SIG-M5 (cell line): ENCODE data around the gene SNTB2.
"Not testable (repeated sequence)": the region's sequence is repeated elsewhere in the genome, so short reads cannot be mapped to it uniquely, and the experiment has no call there.

Experiments used
- DNase-seq: peaks from one replicate; lab custom pipeline; 2025; lab: John Stamatoyannopoulos, UW

SNTB2 gene

DNA sequence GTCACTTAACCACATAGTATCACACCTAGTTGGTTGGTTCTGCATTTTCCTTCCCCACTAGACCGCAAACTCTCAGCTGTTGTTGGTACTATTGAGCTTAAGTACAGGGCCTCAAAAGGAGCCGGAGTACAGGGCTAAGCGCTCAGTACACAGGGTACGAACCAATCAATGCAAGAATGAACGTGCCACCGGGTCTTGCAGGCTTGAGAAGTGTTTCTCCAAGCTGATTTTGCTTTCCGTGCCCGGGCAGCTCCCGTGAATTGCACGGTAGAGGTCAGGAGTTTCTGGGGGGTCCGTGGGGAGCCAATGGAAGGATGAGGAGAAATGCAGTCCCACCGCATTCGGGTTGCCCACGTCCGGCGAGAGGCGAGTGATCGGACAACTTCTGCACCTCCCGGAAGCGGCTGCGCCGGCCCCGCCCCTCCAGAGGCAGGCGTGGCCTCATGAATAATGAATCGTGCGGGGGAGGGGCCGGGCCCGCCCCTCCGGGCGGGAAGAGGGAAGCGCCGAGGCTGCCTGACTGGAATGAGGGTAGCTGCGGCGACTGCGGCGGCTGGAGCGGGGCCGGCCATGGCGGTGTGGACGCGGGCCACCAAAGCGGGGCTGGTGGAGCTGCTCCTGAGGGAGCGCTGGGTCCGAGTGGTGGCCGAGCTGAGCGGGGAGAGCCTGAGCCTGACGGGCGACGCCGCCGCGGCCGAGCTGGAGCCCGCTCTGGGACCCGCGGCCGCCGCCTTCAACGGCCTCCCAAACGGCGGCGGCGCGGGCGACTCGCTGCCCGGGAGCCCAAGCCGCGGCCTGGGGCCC lies at the start of gene SNTB2:
Gene SNTB2 (plus strand): TSS at position 523 of the 804 bp plus-strand sequence. CDS start 3 bp downstream, at position 526.
- DNase-seq: no peak

DNA sequence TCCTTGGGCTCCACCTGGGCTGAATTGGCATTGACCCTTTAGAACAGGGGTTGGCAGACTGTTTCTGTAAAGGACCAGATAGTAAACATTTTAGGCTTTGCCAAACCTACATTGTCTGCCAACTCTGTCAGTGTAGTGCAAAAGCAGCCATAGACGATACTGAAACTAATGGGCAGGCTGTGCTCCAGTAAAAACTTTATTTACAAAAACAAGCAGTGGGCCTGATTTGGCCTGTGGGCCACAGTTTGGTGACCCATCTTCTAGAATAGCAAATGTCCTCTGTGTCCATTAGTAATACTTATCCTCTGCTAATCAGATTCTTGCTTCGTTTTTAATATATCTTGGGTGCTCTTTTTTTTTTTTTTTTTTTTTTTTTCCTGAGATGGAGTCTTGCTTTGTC lies 48.4 kb upstream of the SNTB2 start:
- DNase-seq: no peak

DNA sequence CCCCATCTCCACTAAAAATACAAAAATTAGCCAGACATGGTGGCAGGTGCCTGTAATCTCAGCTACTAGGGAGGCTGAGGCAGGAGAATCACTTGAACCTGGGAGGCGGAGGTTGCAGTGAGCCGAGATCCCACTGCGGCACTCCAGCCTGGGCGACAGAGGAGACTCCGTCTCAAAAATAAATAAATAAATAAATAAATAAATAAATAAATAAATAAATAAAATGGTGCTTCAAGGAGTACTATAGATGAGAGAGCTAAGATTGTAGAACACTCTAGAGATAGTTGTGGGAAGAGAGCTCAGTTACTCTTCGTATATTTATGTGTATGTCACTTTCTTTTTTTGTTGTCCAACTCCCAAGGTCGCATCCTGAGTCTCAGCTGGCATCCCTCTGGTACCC lies 47.5 kb upstream of the SNTB2 start:
- not testable (repeated sequence) for DNase-seq

DNA sequence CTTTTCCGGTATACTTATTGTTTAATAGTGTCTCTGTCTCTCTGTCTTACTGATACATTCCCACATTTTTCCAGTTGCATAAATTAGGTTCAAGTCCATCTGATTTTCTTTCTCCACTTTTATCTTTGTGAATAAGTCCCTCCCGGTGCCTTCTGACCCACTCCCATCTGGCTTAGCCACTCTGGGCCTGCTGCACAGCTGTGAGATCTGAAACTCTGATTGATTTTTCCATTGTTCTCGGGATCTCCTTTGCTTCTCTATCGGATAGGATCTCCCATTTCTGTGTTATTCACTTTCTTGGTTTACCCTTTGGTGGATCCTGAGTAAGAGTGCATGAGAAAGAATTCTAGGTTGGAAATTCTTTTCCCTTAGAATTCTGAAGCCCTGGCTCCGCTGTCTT lies 46.0 kb upstream of the SNTB2 start:
- DNase-seq: no peak

DNA sequence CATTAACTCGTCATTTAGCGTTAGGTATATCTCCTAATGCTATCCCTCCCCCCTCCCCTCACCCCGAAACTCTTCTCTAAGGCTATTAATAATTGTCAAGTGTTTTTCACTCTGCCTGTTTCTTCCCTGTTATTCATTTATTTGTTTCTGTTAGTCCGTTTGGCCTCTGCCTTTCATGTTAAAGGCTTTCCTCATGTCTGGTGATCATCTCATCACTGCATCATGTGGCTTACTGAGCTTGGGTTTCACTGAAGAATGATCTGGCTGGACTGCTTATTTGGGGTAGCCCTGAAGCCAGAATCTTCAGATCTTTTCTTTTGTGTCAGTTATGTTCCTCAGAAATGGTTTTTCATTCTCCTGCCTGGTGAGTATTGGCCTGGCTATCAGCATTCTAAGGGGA lies 45.0 kb upstream of the SNTB2 start:
- no peak for DNase-seq

DNA sequence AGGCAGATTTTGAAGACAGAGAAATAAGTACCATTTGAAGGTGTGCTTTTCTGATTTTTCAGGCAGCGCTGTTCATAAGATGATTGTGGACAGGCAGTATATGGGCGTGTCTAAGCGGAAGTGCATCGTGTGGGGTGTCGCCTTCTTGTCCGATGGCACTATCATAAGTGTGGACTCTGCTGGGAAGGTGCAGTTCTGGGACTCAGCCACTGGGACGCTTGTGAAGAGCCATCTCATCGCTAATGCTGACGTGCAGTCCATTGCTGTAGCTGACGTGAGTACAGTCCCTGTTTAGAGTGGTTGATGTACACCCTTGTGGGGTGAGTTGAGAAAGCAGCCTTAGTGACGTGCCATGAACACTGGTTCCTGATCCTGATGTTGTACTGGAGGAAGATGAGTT lies 43.8 kb upstream of the SNTB2 start:
- DNase-seq: no peak

DNA sequence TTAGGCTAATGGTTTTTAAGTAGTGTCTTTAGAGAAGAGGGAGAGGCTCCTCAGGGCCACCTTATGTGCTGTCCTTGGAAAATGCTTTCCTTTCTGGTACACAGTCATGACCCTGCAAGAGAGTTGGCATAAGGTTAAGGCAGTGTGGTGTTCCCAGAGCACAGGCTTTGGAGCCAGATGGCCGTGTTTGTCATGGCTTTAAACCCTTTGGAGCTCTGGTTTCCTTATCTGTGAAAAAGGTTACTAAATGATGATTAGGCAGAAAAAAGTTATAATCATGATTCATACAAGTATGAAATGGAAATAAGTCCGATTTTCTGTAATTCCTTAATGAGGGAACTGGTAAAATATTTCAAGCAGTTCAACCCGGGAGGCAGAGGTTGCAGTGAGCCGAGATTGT lies 41.3 kb upstream of the SNTB2 start:
- no peak for DNase-seq

DNA sequence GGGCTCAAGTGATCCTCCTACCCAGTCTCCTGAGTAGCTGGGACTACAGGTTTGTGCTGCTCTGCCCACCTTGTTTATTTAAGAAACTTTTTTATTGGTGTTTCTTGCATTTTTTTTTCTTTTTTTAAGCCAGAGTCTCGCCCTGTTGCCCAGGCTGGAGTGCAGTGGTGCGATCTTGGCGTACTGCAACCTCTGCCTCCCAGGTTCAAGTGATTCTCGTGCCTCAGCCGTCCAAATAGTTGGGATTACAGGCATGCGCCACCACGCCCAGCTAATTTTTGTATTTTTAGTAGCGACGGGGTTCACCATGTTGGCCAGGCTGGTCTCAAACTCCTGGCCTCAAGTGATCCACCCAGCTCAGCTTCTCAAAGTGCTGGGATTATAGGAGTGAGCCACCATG lies 37.3 kb upstream of the SNTB2 start:
- not testable (repeated sequence) for DNase-seq

DNA sequence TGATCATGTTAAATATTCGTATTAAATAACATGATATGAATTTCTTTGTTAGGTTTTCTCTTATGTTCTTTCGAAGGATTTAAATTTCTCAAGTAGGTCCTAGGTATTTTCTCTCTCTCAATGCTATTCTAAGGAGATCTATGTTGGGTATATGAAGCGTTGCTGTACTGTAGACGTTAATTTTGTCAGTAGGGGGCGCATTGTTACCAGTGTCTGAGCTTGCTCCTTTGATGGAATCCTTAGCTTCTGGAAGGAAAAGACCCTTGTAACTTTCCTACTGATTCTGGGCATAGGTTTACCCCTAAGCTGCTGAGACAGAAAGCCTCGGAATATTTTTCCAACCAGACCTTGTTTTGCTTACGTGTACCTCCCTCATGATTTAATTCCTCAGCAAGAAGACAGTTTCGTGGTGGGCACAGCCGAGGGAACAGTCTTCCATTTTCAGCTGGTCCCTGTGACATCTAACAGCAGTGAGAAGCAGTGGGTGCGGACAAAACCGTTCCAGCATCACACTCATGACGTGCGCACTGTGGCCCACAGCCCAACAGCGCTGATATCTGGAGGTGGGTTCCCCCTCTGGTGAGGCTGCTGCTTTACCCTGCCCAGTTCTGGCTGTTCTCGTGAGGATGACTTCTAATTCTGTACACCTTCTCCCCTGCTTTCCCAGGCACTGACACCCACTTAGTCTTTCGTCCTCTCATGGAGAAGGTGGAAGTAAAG lies 36.7 kb upstream of the SNTB2 start:
- DNase-seq: no peak

DNA sequence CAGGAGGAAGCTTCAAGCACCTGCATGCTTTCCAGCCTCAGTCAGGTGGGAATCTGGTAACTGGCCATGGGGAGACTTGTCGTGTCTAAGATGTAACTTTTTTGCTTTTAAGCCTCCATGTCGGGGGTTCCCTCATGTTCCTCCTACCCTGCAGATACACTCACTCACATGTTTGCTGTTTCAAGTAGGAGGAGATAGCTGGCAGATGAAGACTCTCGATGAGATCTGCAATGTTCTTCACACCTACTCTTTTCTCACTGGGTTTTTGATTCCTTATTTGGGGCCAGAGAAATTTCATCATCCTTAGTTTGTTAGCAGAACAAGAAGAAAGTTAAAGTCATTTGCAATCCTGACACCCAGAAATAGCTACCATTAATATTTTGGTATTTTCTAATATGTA lies 29.8 kb upstream of the SNTB2 start:
- DNase-seq: no peak

DNA sequence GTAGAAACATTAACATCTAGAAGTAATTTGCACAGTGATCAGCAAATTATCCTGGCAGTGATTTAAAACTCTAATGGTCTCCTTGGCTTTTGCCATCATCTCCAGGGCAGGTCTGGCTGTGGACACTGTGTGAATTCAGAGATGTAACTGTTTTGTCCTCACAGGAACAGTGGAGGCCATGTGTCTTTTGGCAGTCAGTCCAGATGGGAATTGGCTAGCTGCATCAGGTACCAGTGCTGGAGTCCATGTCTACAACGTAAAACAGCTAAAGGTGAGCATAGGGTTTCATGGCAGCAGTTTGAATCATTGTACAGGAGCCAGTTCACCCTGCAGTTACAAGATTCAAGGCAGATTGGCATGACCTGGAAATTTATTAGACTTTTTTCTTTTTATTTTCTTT lies 26.8 kb upstream of the SNTB2 start:
- no peak for DNase-seq

DNA sequence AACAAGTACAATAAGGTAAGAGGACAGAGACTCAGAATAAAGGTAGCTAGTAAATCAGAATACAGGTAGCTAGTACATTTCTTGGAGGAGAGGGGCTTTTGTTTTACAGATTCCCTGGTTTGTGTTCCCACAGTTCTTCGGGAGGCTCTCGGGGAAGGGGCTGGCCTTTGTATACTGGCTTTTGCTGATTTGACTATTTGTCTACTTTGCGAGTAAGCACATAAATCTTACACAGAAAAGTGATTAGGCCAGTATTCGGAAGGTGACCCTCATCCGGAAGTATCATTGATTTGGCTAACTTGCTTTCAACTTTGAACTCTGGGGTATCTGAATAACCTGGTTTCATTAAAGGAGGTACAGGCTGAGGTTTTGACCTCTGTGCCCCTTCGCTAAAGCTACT lies 21.4 kb upstream of the SNTB2 start:
- no peak for DNase-seq

DNA sequence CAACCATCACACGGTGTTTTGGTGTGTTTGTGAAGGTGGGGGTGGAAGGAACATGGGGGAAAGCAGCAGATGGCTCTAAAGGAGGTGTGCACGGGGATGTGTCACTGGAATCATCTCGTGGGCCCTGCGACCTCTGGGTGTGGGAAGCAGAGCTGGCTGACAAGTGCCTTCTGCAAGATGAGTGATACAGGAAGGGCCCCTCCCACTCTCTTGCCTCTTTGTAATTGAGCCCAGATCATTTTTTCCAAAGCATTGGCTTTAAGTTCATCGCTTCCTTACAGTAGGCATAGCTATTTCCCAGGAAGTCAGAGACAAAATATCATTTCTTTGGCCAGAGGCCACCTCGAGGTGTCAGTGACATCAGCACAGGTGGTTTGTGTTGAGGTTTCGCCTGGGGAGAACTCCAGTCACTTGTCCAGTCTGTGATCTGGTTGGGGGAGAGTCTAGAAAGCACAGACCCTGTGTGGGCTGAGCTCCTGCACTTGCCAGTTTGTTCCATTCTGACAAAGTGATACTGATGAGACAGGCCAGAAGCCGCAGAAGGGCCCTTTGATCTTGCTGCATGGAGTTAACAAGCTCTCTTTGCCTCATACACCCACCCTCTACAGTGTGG lies 20.6 kb upstream of the SNTB2 start:
- DNase-seq: no peak

DNA sequence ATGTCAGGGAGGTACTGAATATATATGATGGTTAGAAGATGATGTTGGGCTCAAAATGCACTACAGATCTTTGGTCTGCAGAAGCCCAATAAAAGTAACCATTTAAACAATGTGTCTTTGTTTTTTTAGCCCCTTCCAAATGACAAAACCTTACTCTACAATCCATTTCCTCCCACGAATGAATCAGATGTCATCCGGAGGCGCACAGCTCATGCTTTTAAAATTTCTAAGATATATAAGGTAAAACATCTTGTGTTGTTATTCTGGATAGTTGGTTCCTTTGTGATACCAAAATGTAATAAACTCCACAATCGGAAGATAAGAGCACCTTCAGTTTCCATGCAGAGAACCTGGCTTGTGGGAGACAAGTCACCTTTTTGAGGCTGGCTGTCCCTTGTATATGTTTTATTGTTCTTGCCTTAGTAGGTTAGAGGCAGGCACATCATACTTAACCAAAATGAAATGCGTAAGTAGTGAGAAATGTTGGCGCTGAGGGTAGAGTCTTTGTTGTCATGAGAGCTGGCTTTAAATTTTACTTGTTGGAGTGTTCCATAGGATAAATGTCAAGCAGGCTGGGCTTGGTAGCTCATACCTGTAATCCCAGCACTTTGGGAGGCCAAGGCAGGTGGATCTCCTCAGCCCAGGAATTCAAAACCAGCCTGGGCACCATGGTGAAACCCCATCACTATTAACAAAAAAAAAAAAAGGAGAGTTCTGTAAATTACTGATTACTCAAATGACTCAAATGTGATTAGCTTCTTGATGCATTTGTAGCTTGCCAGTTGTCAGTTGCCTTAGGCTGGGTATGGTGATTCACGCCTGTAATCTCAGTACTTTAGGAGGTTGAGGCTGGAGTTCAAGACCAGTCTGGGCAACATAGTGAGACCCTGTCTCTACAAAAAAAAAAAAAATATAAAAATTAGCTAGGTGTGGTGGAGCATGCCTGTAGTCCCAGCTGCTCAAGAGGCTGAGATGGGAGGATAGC lies 19.7 kb upstream of the SNTB2 start:
- DNase-seq: no peak

DNA sequence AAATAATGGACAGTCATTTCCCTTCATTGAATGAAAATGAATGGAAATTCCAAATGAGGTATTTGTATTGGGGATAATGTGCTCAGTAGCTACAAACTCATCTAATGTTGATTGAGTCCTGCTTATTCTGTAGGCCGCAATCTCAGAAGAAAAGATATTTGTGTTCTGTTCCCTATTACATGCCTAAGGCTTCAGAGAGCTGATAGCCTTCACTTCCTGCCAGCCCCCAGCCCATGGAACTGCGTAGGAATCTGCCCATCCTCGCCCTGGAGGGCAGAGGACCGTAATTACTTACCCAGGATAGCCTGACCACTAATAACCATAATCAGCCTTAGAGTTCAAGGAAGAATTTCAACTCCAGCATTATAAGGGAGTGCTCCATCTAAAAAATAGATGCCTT lies 17.9 kb upstream of the SNTB2 start:
- no peak for DNase-seq

DNA sequence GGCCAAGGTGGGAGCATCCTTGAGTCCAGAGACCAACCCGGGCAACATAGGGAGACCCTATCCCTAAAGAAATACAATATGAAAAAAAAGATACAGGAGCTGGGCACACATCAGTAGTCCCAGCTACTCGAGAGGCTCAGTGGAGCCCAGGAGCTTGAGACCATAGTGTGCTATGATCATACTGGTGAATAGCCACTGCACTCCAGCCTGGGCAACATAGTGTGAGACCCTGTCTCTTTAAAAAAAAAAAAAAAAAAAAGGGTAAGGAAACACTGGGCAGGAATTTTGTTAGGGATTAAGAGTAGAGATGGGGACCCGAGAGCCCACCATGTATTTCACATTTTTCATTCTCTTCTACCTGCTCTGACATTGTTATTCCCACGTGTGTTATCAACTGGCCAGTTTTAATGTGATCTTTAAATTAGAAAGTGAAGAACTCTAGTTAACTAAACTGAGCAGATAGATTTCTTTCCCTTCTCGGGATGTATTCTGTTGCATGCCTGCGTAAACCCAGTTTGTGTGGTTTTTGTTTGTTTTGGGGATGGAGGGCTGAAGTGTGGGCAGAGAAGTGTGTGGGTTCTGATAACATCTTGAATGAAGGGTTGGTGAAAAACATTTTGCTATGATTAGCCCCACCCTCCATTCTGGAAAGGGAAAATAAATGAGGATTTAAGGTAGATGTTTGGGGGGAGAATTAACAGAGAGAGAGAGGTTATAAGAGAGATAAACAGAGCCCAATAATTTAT lies 17.2 kb upstream of the SNTB2 start:
- DNase-seq: no peak

DNA sequence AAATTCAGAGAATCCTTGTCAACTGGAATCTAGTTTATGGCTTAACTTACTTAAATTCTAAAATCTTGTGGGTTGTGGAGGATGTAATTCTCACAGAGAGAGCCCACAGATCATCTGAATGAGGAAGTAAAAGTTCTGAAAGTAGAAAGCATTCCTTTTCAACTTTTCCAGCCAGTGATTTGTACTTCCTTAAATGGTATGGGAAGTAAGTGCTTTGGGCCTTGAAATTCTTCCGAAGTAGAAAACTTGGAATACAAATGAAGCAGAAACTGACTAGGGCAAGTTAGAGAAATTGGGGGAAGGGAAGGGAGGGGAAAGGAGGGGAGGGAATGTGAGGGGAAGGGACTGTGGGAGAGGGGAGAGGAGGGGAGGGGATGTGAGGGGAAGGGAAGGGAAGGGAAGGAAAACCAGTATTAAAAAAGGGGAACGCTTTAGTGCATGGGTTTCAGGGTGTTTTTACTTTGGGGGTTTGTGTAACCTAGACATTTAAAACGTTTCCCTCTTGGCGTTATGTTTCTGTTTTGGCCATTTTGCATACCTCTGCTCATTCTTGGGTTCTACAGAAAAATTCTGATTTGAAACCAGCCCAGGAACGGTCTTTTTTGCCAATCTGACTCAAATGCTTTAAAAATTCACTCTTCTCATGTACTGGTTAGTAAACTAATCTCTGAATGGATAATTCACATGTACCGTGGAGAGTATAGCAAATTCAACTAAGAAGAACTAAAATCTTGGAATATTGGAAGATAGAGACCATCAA lies 15.5 kb upstream of the SNTB2 start:
- DNase-seq: no peak

DNA sequence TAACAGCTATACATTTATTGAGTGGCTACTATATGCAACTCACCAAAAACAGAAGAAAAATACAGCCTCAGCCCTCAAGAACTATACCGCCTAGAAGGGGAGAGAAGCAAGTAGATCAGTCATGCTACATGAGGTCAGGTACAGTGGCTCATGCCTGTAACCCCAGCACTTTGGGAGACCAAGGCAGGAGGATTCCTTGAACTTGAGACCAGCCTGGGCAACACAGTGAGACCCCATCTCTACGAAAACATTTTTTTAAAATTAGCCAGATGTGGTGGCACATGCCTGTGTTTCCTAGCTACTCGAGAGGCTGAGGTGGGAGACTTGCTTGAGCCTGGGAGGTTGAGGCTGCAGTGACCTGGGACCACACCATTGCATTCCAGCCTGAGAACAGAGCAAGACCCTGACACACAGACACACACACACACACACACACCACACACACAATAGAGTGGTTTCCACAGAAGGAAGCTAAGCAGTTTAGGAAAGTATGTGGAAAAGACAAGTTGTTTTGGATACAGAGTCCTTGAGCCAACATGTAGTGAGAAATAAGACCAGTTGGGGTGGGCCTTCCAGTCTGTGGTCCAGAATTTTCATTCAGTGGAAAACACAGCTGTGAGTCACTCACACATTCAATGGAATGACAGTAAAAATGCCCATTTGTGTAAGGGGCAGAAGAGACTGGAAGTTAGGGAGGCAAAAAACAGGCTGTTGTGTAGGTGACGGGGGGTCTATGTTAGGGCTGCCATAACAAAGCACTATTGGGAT lies 10.7 kb upstream of the SNTB2 start:
- no peak for DNase-seq

DNA sequence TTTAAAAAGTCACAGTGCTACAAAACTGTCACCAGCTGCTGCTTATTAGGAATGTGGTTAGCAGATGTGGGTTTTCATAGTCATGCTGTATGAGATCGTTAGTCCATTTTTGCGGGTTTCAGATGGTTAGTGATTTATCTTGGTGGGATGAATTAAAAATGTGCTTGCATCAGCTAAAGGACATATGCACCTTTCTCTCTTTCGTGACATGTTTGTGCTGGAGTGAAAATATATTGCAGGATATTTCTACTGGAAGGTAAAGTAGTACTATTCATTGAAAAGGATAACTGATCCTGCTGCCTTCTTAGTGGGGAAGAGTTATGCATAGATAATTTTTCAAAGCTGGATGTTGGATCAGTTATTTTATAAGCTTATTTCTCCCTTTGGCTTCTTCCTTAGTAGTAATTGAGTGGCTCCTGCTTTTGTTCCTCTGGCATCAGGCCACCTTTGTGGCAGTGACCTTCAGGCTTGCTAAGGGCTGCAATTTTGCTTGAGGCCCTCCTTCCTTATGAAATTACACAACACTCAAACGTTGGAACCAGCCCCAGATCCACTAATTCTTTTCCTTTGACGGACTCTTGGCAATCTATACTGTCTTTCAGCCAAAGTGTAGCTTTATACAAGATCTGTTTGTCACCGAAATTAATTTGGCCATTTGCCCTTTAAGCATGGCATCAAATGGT lies 7.5 kb upstream of the SNTB2 start:
- no peak for DNase-seq
